ENCODE data around the gene PTMS. TPM values are rescaled to one million over a fixed set of nuclear protein-coding genes. Genes with fewer than 3 reads are reported as not detected.

PTMS gene
- total and polyA plus RNA-seq, 2 experiments from 2014 or later: 130 to 238 TPM

GRCh38 chr12:6768990-6769389, 2.8 kb downstream of the PTMS start:
- Histone ChIP-seq H2AFZ (no peak overlapping the region), H3K27me3 (replicated peaks; ENCODE audit: insufficient read depth) (no peaks in the 10 kb centered on the region), H3K36me3 (ENCODE audit: low read depth) (peaks cover 7% of the 10 kb centered on the region; the same call in 1 of the 2 replicates), H3K4me2 (ENCODE audit: unreplicated experiment) (peak overlapping the region; percentile 80), H3K9me2 (ENCODE audit: insufficient read depth) (no peaks in the 10 kb centered on the region), H3F3A (ENCODE audit: insufficient read depth) (peaks cover 31% of the 10 kb centered on the region), H3K4me1 (ENCODE audit: insufficient read depth) (peaks cover 25% of the 10 kb centered on the region), H3K79me2 (ENCODE audit: insufficient read depth) (peaks cover 33% of the 10 kb centered on the region), H3K27ac (no peak overlapping the region), H4K20me1 (ENCODE audit: insufficient read depth) (peaks cover 9% of the 10 kb centered on the region; the same call in 1 of the 2 replicates), H3K4me3 (peak overlapping the region; percentile 98), H3K9me3 (ENCODE audit: low read depth) (no peaks in the 10 kb centered on the region), H3K9ac (peak overlapping the region; percentile 90; the same call in 1 of the 2 replicates)
- peak; percentile 36 for DNase-seq
- TF ChIP-seq EZH2 (IDR thresholded peaks at IDR 0.05; ENCODE audit: insufficient read depth, poor library complexity, severe bottlenecking) (no peak), EZH2phosphoT487 (IDR thresholded peaks at IDR 0.05; ENCODE audit: insufficient read depth, low read depth) (no peak)
- in situ Hi-C loops (cut with MboI): no loop called here
- 93 to 97% methylated on average over 5 to 6 of the region's 6 CpGs for WGBS, 2 experiments (ENCODE audit: low coverage in 1 of 2, low lambda C conversion rate in 2 of 2, missing lambda C conversion rate in 2 of 2)

- no peak for DNase-seq
- Histone ChIP-seq H3K9me3 (ENCODE audit: low read depth) (no peaks in the 10 kb centered on the region), H3K27me3 (replicated peaks; ENCODE audit: insufficient read depth) (no peaks in the 10 kb centered on the region), H2AFZ (no peak overlapping the region), H3K9ac (no peak overlapping the region), H4K20me1 (ENCODE audit: insufficient read depth) (peaks cover 9% of the 10 kb centered on the region; the same call in 1 of the 2 replicates), H3K9me2 (ENCODE audit: insufficient read depth) (no peaks in the 10 kb centered on the region), H3K4me1 (ENCODE audit: insufficient read depth) (peaks cover 20% of the 10 kb centered on the region), H3K27ac (no peak overlapping the region), H3K4me3 (peak overlapping the region; percentile 7; the same call in 1 of the 2 replicates), H3K4me2 (ENCODE audit: unreplicated experiment) (no peak overlapping the region), H3K36me3 (ENCODE audit: low read depth) (peaks cover 7% of the 10 kb centered on the region; the same call in 1 of the 2 replicates), H3F3A (ENCODE audit: insufficient read depth) (peaks cover 28% of the 10 kb centered on the region), H3K79me2 (ENCODE audit: insufficient read depth) (peaks cover 33% of the 10 kb centered on the region)
- in situ Hi-C loops (cut with MboI): no loop called here
- TF ChIP-seq EZH2 (IDR thresholded peaks at IDR 0.05; ENCODE audit: insufficient read depth, poor library complexity, severe bottlenecking) (no peak), EZH2phosphoT487 (IDR thresholded peaks at IDR 0.05; ENCODE audit: insufficient read depth, low read depth) (no peak)
- WGBS, 2 experiments (ENCODE audit: low coverage in 1 of 2, low lambda C conversion rate in 2 of 2, missing lambda C conversion rate in 2 of 2): 70 to 73% methylated on average over 4 of the region's 4 CpGs
These were observed 3.5 kb downstream of the PTMS start for GRCh38 chr12:6769666-6770065.

GRCh38 chr12:6770094-6770493, 3.9 kb downstream of the PTMS start:
- Histone ChIP-seq H3K9me3 (ENCODE audit: low read depth) (no peaks in the 10 kb centered on the region), H3K4me2 (ENCODE audit: unreplicated experiment) (no peak overlapping the region), H3K9me2 (ENCODE audit: insufficient read depth) (no peaks in the 10 kb centered on the region), H3K4me3 (no peak overlapping the region), H3K36me3 (ENCODE audit: low read depth) (peaks cover 7% of the 10 kb centered on the region; the same call in 1 of the 2 replicates), H2AFZ (no peak overlapping the region), H3K27ac (no peak overlapping the region), H3K79me2 (ENCODE audit: insufficient read depth) (peaks cover 33% of the 10 kb centered on the region), H4K20me1 (ENCODE audit: insufficient read depth) (peaks cover 9% of the 10 kb centered on the region; the same call in 1 of the 2 replicates), H3K27me3 (replicated peaks; ENCODE audit: insufficient read depth) (no peaks in the 10 kb centered on the region), H3K9ac (no peak overlapping the region), H3K4me1 (ENCODE audit: insufficient read depth) (peaks cover 16% of the 10 kb centered on the region), H3F3A (ENCODE audit: insufficient read depth) (peaks cover 23% of the 10 kb centered on the region)
- 86 to 88% methylated on average over 11 to 12 of the region's 12 CpGs for WGBS, 2 experiments (ENCODE audit: low coverage in 1 of 2, low lambda C conversion rate in 2 of 2, missing lambda C conversion rate in 2 of 2)
- in situ Hi-C loops (cut with MboI): no loop called here
- DNase-seq: no peak
- TF ChIP-seq EZH2phosphoT487 (IDR thresholded peaks at IDR 0.05; ENCODE audit: insufficient read depth, low read depth) (no peak), EZH2 (IDR thresholded peaks at IDR 0.05; ENCODE audit: insufficient read depth, poor library complexity, severe bottlenecking) (no peak)

- no peak overlapping the region for H3K9ac ChIP-seq
- no peaks in the 10 kb centered on the region for H3K9me3 ChIP-seq (ENCODE audit: low read depth)
- no peak overlapping the region for H3K4me3 ChIP-seq
- no peak overlapping the region for H3K4me2 ChIP-seq (ENCODE audit: unreplicated experiment)
- H3K79me2 ChIP-seq (ENCODE audit: insufficient read depth): peaks cover 33% of the 10 kb centered on the region
- no peak for TF ChIP-seq EZH2phosphoT487 (IDR thresholded peaks at IDR 0.05; ENCODE audit: insufficient read depth, low read depth)
- TF ChIP-seq EZH2 (IDR thresholded peaks at IDR 0.05; ENCODE audit: insufficient read depth, poor library complexity, severe bottlenecking): no peak
- H3K27me3 ChIP-seq (replicated peaks; ENCODE audit: insufficient read depth): no peaks in the 10 kb centered on the region
- H4K20me1 ChIP-seq (ENCODE audit: insufficient read depth): peaks cover 9% of the 10 kb centered on the region; the same call in 1 of the 2 replicates
- H3F3A ChIP-seq (ENCODE audit: insufficient read depth): peaks cover 18% of the 10 kb centered on the region
- 93 to 94% methylated on average over 10 of the region's 10 CpGs for WGBS, 2 experiments (ENCODE audit: low coverage in 1 of 2, low lambda C conversion rate in 2 of 2, missing lambda C conversion rate in 2 of 2)
- no peak overlapping the region for H2AFZ ChIP-seq
- peaks cover 11% of the 10 kb centered on the region for H3K4me1 ChIP-seq (ENCODE audit: insufficient read depth)
- H3K36me3 ChIP-seq (ENCODE audit: low read depth): peaks cover 7% of the 10 kb centered on the region; the same call in 1 of the 2 replicates
- no peak for DNase-seq
- in situ Hi-C loops (cut with MboI): no loop called here
- no peaks in the 10 kb centered on the region for H3K9me2 ChIP-seq (ENCODE audit: insufficient read depth)
- H3K27ac ChIP-seq: no peak overlapping the region
These were observed 4.4 kb downstream of the PTMS start for GRCh38 chr12:6770600-6770999.

Data from GM23248 (cell line).